Left renal pelvis (tissue), 4 donors: ENCODE results near the gene CDK16. TPM values are rescaled to one million over a fixed set of nuclear protein-coding genes. Genes with fewer than 3 reads are reported as not detected.

Experiments
- DNase-seq, 4 donors: peaks; one replicate each; pipeline ENCODE4 v3.0.0-alpha.2; 2013; ENCODE audit warnings: low read depth in 4 of 4, low spot score in 3 of 4
- polyA plus RNA-seq, 4 donors: library from polyadenylated mRNA; unstranded; fragments of 120-200 nt; gene quantifications; one replicate each; pipeline ENCODE4 v1.2.1, GENCODE V29; 2013; ENCODE audit not compliant: insufficient read length in 4 of 4

CDK16 gene
- 100 to 1,000 TPM in 3 of 4 donors, 10 to 100 TPM in 1; 97.1 to 134 (median 110) TPM for polyA plus RNA-seq

GRCh38 chrX:47218280-47218919 lies at the start of gene CDK16:
Gene CDK16, plus strand, starts transcription at chrX:47218681. Its CDS starts 4,877 bp downstream, at chrX:47223558.
- DNase-seq, result peak in 3 of 4 donors; percentile 63 to 84 (median 63)

GRCh38 chrX:47169273-47169672 lies 49.2 kb upstream of the CDK16 start:
- no peak for DNase-seq

GRCh38 chrX:47169726-47170515 lies 48.6 kb upstream of the CDK16 start:
- DNase-seq, result no peak

- DNase-seq, result no peak
These were observed 47.4 kb upstream of the CDK16 start for GRCh38 chrX:47170861-47171692.

- DNase-seq, result no peak
These were observed 46.5 kb upstream of the CDK16 start for GRCh38 chrX:47171996-47172395.

- DNase-seq, result no peak
These were observed 45.9 kb upstream of the CDK16 start for GRCh38 chrX:47172549-47172948.

GRCh38 chrX:47172971-47173792 lies 45.3 kb upstream of the CDK16 start:
- DNase-seq, result no peak

- DNase-seq, result no peak
These were observed 44.1 kb upstream of the CDK16 start for GRCh38 chrX:47174376-47174775.

- no peak for DNase-seq
These were observed 43.5 kb upstream of the CDK16 start for GRCh38 chrX:47174846-47175587.

GRCh38 chrX:47175588-47175980 lies 42.9 kb upstream of the CDK16 start:
- DNase-seq, result no peak

- no peak for DNase-seq
These were observed 42.3 kb upstream of the CDK16 start for GRCh38 chrX:47176101-47176740.

- DNase-seq, result no peak
These were observed 41.4 kb upstream of the CDK16 start for GRCh38 chrX:47177079-47177478.

GRCh38 chrX:47178337-47178736 lies 40.1 kb upstream of the CDK16 start:
- DNase-seq, result no peak

- no peak for DNase-seq
These were observed 39.1 kb upstream of the CDK16 start for GRCh38 chrX:47179221-47179927.

GRCh38 chrX:47179928-47180255 lies 38.6 kb upstream of the CDK16 start:
- DNase-seq, result no peak

GRCh38 chrX:47180346-47180745 lies 38.1 kb upstream of the CDK16 start:
- no peak for DNase-seq

GRCh38 chrX:47181301-47181700 lies 37.2 kb upstream of the CDK16 start:
- DNase-seq, result no peak

GRCh38 chrX:47182106-47182700 lies 36.3 kb upstream of the CDK16 start:
- DNase-seq, result no peak
